NCI-H1417 treated with DMSO at 0.1 percent for 48 hours (cell line): ENCODE data around the gene C3AR1.
"Not testable (repeated sequence)": the region's sequence is repeated elsewhere in the genome, so short reads cannot be mapped to it uniquely, and the experiment has no call there.

Experiments
- DNase-seq: peaks from one replicate; lab custom pipeline; 2025; lab: John Stamatoyannopoulos, UW

The C3AR1 gene

DNA sequence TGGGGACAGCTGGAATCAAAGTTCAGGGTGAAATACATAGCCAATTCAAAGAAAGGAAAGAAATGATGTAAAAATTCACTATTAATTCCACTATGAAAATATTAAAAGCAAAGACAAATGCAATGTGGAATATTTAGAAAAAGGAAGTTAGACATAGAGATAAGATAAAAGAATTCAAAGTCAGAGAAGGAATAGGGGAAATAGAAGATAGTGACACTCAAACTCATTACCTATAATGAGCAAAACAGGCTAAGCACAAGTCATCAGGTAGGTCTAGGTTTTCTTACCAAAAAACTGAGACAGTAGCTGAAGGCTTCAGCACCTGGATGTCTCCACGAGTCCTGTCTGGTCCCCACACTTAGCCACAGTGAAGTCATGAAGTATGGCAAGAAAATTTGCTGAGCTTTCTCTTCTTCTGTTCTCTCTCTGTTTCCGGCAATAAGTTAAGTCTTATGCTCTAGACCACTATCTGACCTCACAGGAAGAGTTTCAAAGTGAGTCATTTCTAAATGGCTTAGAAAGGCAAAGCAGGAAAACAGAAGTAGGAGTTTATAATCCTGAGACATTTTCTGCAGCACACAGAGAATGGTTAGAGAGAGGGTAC, at the start of gene C3AR1:
Gene C3AR1, minus strand, starts transcription at position 369 of the 604 bp plus-strand sequence. CDS start 6,174 bp downstream, outside the sequence.
- DNase-seq, result no peak

DNA sequence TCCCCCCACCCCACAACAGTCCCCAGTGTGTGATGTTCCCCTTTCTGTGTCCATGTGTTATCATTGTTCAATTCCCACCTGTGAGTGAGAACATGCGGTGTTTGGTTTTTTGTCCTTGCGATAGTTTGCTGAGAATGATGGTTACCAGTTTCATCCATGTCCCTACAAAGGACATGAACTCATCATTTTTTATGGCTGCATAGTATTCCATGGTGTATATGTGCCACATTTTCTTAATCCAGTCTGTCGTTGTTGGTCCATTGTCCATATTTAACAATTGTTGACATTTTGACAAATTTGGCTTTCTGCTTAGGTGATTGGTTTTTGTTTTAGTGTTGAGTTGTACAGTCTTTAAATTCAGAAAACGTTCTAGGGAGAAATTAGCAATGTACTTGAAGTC, 47.0 kb upstream of the C3AR1 start:
- DNase-seq, result not testable (repeated sequence)

DNA sequence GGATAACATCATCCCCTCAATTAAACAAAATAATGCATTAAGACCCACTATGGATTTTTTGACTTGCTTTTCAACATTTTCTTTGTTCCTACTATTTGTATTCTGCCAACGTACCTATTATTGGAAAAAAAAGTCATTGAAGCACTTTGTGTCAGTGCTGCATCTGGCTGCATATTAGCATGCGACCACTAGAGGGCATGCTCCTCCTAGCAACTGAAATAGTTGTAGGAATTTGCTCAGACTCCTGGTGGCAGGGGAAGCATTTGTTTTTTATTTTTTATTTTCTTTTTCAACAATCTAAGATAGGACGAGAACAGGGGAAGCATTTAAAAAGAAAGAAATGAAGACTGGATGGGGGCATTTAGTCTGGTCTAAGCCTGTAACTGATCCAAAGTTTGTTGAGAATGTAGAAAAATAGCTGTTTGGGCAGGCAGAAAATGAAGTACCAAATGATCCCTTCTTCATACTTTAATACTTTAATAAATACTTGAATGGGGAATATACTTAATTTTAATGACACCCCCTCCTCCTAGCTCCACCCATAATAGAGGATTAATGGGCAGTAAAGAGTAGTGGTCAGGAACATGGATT, 42.7 kb upstream of the C3AR1 start:
- DNase-seq, result no peak

DNA sequence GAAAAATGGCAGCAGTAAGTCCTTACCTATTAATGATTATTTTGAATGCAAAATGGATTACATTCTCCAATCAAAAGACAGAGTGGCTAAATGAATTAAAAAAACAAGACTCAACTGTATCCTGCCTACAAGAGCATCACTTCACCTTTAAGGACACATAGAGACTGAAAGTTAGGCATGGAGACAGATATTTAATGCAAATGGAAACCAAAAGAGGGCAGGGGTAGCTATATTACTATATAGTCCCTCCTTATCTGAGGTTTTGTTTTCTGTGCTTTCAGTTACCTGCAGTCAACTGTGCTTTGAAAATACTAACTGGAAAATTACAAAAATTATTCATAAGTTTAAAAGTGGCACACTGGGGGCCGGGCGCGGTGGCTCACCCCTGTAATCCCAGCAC, 33.1 kb upstream of the C3AR1 start:
- no peak for DNase-seq

DNA sequence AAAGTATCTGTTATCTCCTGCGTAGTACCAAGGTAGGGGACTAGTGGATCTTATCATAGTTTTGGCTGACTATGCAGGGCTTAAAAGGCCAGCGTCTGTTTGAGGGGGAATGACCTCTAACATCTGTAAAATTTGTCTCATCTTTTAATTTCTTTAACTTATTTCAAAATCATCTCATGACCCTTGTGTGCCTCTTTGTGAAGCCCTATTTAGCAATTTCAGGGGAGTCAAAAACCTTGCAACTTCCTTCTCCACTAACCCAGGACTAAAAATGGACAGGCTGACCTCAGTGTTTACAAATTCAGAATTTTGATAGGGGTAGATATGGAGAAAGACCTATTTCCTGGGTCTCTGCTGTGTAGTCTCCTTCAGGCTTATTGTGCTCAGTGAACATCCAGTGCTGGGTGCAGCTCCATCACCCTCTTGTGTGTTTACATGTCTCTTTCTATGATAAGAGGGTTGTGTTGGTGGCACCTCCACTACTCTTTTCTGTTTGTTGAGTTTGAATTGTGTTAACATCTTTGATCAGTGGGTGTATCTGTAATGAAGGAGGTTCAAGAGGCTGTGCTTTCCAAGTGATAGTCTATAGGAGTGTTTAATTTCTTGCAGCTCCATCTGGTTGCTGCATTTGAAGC, 30.2 kb upstream of the C3AR1 start:
- DNase-seq, result no peak

DNA sequence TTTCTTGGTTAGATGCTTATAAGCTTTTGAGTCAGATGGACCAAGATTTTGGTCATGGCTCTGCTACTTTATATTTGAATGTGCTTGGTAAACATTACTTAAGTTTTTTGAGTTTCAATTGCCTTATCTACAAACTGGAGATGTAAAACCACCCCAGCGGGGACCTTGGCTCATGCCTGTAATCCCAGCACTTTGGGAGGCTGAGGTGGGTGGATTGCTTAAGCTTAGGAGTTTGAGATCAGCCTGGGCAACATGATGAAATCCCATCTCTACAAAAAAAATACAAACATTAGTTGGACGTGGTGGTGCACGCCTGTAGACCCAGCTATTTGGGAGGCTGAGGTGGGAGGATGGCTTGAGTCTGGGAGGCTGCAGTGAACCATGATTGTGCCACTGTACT, 27.1 kb upstream of the C3AR1 start:
- no peak for DNase-seq

DNA sequence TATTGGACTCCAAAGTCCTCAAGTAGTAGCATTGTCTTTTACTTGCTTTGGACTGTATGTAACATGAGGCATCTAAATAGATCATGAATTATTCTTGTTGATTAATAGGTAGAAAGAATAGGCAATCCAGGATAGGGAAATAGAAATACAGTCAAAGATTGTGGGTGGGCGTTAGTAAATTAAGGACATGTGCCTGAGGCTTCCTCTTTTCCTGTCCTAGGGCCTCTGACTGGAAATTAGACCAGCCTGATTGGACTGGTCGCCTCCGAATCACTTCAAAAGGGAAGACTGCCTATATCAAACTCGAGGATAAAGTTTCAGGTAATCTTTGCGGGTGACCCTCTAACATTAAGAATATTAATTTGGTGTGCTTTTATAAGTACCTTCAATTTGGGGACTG, 23.6 kb upstream of the C3AR1 start:
- no peak for DNase-seq

DNA sequence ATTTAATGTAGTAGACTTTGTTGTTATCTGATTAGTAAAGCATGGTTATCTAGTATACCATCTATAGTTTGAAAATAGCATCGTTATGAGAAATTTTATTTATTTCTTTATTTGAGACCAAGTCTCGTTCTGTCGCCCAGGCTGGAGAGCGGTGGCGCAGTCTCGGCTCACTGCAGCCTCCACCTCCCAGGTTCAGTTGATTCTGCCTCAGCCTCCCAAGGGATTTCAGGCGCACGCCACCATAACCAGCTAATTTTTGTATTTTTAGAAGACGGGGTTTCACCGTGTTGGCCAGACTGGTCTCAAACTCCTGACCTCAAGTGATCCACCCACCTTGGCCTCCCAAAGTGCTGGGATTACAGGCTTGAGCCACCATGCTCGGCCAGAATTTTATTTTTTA, 23.1 kb upstream of the C3AR1 start:
- not testable (repeated sequence) for DNase-seq

DNA sequence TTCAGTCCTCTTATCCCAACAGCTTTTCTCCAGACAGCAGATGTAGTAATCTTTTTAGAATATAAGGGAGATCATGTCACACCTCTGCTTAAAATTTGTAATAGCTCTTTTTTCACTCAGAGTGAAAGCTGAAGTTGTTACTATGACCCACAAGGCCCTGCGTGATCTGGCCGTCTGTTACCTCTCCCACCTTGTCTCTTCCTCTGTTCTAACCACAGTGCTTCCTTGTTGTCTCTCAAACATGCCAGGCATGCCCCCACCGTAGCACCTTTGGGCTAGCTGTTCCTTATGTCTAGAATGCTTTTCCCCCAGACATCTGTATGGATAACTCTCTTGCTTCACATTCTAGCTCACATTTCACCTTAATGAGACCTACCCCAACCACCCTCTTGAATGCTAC, 22.4 kb upstream of the C3AR1 start:
- no peak for DNase-seq

DNA sequence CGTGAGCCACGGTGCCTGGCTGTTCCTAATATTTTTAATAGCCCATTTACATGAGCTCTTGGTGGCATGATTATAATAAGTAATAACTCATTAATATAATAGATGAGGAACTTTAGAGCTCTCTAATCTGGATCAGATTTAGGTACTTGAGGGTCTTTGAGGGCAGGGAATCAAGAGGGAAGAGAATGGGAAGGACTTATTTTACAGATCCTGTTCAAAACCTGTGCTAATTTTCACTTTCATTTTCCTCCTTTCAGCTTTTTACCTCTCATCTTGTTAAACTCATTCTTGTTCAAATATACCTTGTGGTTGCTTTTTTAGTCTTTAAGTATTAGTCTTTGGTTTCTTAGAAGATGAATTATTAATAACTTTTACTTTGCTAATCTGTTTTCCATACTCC, 21.5 kb upstream of the C3AR1 start:
- DNase-seq, result no peak

DNA sequence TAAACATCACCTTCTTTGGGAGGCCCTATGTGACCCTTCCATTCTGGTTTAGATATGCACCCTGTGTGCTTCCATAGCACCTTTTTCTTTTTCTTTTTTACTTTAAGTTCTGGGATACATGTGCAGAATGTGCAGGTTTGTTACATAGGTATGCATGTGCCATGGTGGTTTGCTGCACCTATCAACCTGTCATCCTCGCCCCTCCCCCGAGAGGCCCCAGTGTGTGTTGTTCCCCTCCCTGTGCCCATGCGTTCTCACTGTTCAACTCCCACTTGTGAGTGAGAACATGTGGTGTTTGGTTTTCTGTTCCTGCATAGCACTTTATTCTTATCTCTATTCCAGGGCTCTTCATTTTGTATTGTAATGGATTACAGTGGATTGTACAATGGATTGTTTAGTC, 18.2 kb upstream of the C3AR1 start:
- DNase-seq, result not testable (repeated sequence)

DNA sequence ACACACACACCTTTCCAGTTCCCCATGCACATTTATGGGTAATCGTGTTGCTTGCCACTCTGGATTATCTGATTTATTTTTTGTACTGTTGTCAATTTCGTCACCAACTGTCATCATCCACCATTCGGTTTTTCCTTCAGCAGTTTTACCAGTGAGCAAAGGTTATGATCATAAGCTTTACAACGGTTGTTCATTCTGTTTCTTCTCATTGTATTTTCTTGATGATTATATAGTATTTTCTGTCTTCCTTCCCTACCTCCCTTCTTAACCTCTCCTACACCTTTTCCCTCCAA, 16.6 kb upstream of the C3AR1 start:
- no peak for DNase-seq

DNA sequence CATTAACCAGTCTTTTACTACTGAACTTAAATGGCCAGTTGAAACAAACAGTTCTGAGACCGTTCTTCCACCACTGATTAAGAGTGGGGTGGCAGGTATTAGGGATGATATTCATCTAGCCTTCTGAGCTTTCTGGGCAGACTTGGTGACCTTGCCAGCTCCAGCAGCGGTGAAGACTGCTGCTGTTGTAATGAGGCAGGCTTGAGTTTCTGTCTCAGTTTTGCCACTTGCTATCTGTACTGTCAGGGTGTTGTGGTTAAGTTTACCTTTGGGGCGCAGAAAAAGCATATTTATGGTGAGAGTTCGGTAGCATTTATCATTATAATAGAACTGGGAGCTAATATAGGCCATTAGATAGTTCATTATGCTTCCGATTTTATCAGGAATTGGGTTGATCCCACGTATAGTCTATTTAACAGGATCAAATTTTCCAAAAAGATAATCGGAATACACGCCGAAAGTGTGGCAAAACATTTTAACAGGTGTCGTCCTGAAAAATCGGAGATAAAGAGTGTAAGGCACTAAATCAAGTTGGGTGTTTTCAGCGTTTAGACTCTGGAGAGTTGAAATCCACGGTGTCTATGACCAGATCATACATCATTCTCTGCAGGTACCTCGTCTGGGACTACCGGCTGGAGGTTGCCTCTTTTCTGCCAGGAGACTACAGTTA, 15.2 kb upstream of the C3AR1 start:
- no peak for DNase-seq

DNA sequence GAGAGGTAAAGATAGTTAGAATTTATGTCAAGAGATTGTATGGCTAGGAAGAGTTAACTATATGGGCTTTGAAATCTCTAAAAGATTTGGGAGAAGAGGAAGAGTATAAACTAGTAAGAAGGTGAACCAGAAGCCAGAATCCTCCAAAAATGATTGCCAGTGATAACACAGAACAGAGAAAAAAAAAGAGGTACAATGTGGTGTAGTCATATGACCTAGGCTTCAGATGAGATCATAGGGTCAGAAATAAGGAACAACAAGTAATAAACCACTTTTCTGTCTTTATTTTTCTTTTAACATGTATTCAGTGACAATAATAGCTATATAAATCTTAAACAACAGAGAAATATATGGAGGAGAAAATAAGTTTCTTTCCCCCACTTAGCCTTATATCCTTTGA, 14.0 kb upstream of the C3AR1 start:
- DNase-seq, result no peak

DNA sequence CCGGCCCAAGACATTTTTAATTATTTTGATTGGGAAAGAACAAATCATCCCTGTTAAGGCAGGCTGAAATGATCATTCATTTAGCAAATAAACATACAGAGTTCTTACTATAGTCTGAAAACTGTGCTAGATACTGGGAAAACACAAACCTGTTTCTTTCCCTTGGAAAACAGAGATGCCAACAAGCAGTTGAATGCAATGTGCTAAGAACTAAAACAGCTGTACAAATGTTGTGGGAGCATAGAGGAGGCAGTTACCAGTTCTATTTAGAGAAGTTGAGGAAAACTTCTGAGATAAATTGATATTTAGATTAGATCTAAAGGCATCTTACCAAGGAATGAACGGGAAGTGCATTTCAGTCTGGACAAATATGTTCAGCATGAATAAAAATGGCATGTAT, 12.8 kb upstream of the C3AR1 start:
- DNase-seq, result no peak

DNA sequence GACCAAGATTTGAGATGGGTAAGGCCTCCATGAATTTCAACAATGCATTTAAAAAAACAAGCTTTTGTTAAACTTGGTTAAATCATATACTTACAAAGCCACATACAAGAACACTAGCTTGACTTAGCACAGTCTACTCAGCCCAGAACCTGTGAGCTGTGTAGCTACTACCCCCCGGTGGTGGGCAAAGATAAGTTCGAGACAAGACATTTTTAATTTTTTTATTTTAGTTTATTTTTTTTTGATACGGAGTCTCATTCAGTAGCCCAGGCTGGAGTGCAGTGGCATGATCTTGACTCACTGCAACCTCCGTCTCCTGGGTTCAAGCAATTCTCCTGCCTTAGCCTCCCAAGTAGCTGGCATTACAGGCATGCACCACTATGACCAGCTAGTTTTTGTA, 12.2 kb upstream of the C3AR1 start:
- DNase-seq, result peak; percentile 24

DNA sequence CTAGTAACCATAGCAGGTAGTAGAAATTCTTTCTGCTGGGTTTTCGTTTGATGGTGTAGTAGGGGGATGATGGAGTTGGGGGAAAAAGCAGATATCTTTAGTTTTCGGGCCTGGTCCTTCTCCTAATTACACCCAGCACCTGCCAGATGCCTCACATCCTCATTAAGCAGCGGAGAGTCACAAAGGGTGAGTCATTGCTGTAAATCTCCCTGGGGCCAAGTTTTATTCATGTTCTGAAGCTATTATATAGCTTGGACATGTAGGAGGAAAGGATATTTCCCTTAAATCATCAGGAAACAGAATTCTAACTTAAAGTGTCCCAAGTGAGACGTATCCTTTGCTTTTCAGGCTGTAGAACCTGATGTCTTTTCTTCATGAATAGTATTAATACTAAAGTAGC, 11.0 kb upstream of the C3AR1 start:
- DNase-seq, result no peak

DNA sequence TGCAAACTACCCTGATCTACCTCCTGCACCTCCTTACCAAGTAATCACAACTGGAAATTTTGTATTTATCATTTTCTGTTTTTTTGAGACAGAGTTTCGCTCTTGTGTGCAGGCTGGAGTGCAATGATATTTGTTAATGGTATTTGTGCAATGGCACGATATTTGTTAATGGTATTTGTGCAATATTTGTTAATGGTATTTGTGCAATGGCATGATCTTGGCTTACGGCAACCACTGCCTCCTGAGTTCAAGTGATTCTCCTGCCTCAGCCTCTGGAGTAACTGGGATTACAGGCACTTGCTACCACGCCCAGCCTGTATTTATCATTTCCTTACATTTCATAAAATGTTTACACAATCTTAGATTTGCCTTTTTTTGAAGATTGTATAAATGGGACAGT, 10.2 kb upstream of the C3AR1 start:
- DNase-seq, result no peak

DNA sequence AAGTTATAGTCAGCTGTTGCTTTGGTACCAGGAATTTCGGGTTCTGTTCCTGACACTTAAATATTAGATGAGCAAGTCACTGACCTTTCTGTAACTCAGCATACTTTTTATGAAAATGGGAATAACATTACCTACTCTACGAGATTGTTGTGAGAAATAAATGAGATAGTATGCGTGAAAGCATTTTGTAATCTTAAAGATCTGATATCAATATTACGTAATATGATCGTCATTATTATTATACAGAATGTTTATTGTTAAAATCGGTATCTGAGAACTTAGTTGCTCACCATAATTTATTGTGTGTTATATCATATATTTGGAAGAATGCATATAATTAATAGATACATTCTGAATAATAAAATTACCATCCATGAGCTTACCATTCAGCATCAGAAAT, 9.8 kb upstream of the C3AR1 start:
- no peak for DNase-seq

DNA sequence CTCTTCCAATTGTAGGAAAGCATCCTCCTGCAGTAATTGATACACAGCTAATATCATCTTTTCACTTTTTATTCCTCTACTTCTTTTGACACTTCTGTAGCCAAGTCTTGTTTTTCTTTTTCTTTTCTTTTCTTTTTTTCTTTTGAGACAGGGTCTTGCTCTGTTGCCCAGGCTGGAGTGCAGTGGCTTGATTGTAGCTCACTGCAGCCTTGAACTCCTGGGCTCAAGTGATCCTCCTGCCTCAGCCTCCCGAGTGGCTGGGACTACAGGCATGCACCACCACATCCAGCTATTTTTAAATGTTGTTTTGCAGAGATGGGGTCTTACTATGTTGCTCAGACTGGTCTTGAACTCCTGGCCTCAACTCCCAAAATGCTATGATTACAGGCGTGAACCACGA, 5.7 kb upstream of the C3AR1 start:
- not testable (repeated sequence) for DNase-seq

DNA sequence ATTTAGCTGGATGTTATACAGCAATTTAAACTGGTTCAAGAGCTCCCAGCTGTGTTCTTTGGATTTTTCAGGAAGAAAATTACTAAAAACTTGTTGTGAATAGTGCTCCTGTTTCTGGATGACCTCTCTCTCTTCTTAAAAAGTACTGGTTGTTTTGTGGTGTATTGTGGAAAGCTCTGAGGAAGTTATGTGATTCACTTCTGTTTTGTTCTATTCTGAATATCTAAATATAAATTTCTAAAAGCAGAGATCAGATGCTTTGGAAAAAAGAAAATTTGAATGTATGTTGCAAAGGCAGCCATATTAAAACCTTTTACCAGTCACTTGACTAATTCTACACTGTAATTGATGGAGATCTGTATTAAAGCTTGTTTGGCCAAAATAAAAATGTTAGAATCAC, 3.4 kb upstream of the C3AR1 start:
- DNase-seq, result no peak

DNA sequence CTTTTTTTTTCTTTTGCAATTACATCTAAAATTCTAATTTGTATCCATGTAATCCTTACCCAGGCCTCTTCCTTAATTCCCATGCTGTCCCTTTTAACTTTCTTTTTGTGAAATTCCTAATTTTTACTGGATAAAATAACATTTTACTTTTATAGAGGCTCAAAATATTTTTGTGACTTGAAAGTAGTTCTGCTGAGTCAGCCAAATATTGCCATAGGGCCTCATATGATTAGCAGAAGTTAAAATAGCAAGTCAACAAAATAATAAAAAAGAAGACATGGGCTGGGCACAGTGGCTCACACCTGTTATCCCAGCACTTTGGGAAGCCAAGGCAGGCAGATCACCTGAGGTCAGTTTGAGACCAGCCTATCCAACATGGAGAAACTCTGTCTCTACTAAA, 2.0 kb downstream of the C3AR1 start:
- DNase-seq, result no peak

DNA sequence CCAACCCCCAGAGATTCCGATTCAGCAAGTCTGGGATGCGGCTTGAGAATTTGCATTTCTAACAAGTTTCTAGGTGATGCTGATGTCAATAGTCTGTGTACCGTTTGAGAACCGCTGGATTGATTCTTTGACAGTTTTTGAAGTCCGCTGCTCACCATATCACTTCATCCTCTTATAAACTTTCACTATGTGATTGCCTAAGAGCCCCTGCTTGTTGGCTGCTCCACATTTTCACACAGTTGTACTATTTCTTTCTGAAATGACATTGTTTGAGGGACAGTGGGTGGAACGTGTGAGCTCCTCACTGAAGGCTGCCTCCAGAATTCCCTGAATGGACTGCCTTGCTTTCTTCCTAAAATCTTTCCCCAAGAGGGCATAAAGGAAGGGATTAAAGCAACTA, 7.7 kb downstream of the C3AR1 start:
- DNase-seq, result no peak

DNA sequence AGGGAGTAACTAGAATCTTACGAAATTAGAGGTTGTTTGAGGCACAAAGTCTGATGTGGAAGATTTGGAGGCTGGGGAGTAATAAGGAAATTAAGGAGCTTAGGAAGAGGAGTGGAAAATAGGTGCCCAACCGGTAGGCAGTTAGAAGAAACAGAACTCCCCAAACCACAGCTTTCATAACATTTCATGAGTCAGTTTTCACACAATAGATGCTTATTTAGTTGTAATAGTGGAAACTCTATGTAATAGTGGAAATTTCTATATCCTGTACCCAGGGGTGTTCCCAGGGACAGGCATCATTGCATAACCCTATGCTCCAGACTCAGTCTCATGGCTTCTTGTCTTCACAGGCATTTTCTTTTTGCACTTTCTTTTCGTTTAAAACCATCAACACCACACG, 8.3 kb downstream of the C3AR1 start:
- DNase-seq, result no peak
